ENCODE data around the gene CDH18.

Gene CDH18

GRCh38 chr5:19532936-19533335 lies 455.1 kb downstream of the CDH18 start:
- Histone ChIP-seq H3K4me2 (ENCODE audit: low read depth, low read length, poor library complexity, severe bottlenecking) (no peak overlapping the region), H3F3A (ENCODE audit: low read depth) (no peaks in the 10 kb centered on the region), H4K20me1 (ENCODE audit: insufficient read depth, low read length, poor library complexity, severe bottlenecking) (no peaks in the 10 kb centered on the region), H3K9ac (ENCODE audit: low read depth, low read length, poor library complexity, severe bottlenecking) (no peak overlapping the region), H3K9me2 (replicated peaks; ENCODE audit: low read depth, low read length) (no peaks in the 10 kb centered on the region), H3K4me3 (ENCODE audit: low read length, poor library complexity, severe bottlenecking) (no peak overlapping the region), H3K79me2 (ENCODE audit: insufficient read depth, low read length) (no peaks in the 10 kb centered on the region), H3K9me3 (ENCODE audit: insufficient read depth, low read depth, low read length) (no peaks in the 10 kb centered on the region), H3K27me3 (ENCODE audit: insufficient read depth, low read length, poor library complexity, severe bottlenecking) (no peaks in the 10 kb centered on the region), H2AFZ (ENCODE audit: low read length) (no peak overlapping the region), H3K4me1 (ENCODE audit: insufficient read depth, low read length, poor library complexity, severe bottlenecking) (no peaks in the 10 kb centered on the region), H3K36me3 (ENCODE audit: insufficient read depth, low read length) (no peaks in the 10 kb centered on the region)
- TF ChIP-seq CTCF (conservative IDR thresholded peaks at IDR 0.05; ENCODE audit: low read length) (no peak), EZH2phosphoT487 (IDR thresholded peaks at IDR 0.05; ENCODE audit: borderline replicate concordance) (no peak)

GRCh38 chr5:19531374-19531952 lies 456.5 kb downstream of the CDH18 start:
- TF ChIP-seq CTCF (conservative IDR thresholded peaks at IDR 0.05; ENCODE audit: low read length) (no peak), EZH2phosphoT487 (IDR thresholded peaks at IDR 0.05; ENCODE audit: borderline replicate concordance) (no peak)
- H3K4me1 ChIP-seq (ENCODE audit: insufficient read depth, low read length, poor library complexity, severe bottlenecking): no peaks in the 10 kb centered on the region
- H3K9me3 ChIP-seq (ENCODE audit: insufficient read depth, low read depth, low read length): no peaks in the 10 kb centered on the region
- H3F3A ChIP-seq (ENCODE audit: low read depth): no peaks in the 10 kb centered on the region
- H3K79me2 ChIP-seq (ENCODE audit: insufficient read depth, low read length): no peaks in the 10 kb centered on the region
- H3K4me2 ChIP-seq (ENCODE audit: low read depth, low read length, poor library complexity, severe bottlenecking): no peak overlapping the region
- H4K20me1 ChIP-seq (ENCODE audit: insufficient read depth, low read length, poor library complexity, severe bottlenecking): no peaks in the 10 kb centered on the region
- no peaks in the 10 kb centered on the region for H3K36me3 ChIP-seq (ENCODE audit: insufficient read depth, low read length)
- no peak overlapping the region for H3K4me3 ChIP-seq (ENCODE audit: low read length, poor library complexity, severe bottlenecking)
- no peaks in the 10 kb centered on the region for H3K9me2 ChIP-seq (replicated peaks; ENCODE audit: low read depth, low read length)
- H2AFZ ChIP-seq (ENCODE audit: low read length): no peak overlapping the region
- H3K27me3 ChIP-seq (ENCODE audit: insufficient read depth, low read length, poor library complexity, severe bottlenecking): no peaks in the 10 kb centered on the region
- H3K9ac ChIP-seq (ENCODE audit: low read depth, low read length, poor library complexity, severe bottlenecking): no peak overlapping the region

- no peak overlapping the region for H3K4me3 ChIP-seq (ENCODE audit: low read length, poor library complexity, severe bottlenecking)
- H3K4me2 ChIP-seq (ENCODE audit: low read depth, low read length, poor library complexity, severe bottlenecking): no peak overlapping the region
- H3K4me1 ChIP-seq (ENCODE audit: insufficient read depth, low read length, poor library complexity, severe bottlenecking): no peaks in the 10 kb centered on the region
- no peaks in the 10 kb centered on the region for H3K79me2 ChIP-seq (ENCODE audit: insufficient read depth, low read length)
- no peaks in the 10 kb centered on the region for H3K9me3 ChIP-seq (ENCODE audit: insufficient read depth, low read depth, low read length)
- H3K36me3 ChIP-seq (ENCODE audit: insufficient read depth, low read length): no peaks in the 10 kb centered on the region
- no peaks in the 10 kb centered on the region for H4K20me1 ChIP-seq (ENCODE audit: insufficient read depth, low read length, poor library complexity, severe bottlenecking)
- H3K9ac ChIP-seq (ENCODE audit: low read depth, low read length, poor library complexity, severe bottlenecking): no peak overlapping the region
- H3K27me3 ChIP-seq (ENCODE audit: insufficient read depth, low read length, poor library complexity, severe bottlenecking): no peaks in the 10 kb centered on the region
- H3F3A ChIP-seq (ENCODE audit: low read depth): no peaks in the 10 kb centered on the region
- no peak overlapping the region for H2AFZ ChIP-seq (ENCODE audit: low read length)
- H3K9me2 ChIP-seq (replicated peaks; ENCODE audit: low read depth, low read length): no peaks in the 10 kb centered on the region
- TF ChIP-seq CTCF (conservative IDR thresholded peaks at IDR 0.05; ENCODE audit: low read length) (no peak), EZH2phosphoT487 (IDR thresholded peaks at IDR 0.05; ENCODE audit: borderline replicate concordance) (no peak)
Measured at GRCh38 chr5:19519448-19519847, 468.6 kb downstream of the CDH18 start.
